K562 (cell line): ENCODE measurements around the gene WASF2. TPM values are rescaled to one million over a fixed set of nuclear protein-coding genes. Genes with fewer than 3 reads are reported as not detected.

ENCODE experiments used
- ARID1B ChIP-seq: fragments of 450-650 bp; IDR thresholded peaks from 2 replicates; pipeline ENCODE4 v1.6.1; 2016; ENCODE audit warnings: antibody characterized with exemption, mild to moderate bottlenecking, inconsistent platforms
- ATF7 ChIP-seq: fragments of 450-650 bp; IDR thresholded peaks from 2 replicates; pipeline ENCODE4 v1.7.1; 2014; ENCODE audit warnings: mild to moderate bottlenecking, moderate library complexity
- BRCA1 ChIP-seq, 2 experiments: fragments of 450-650 bp in 1 of 2; sonication (generic) in 1 of 2; formaldehyde crosslinking in 1 of 2; IDR thresholded peaks; 2 replicates each; pipeline versions ENCODE4 v1.5.0 to v1.6.1; 2017 to 2020; ENCODE audit warnings: mild to moderate bottlenecking in 1 of 2, missing genetic modification reagents in 1 of 2
- E2F1 ChIP-seq: sonication (generic); formaldehyde crosslinking; IDR thresholded peaks from 2 replicates; pipeline ENCODE4 v1.8.1; 2023; ENCODE audit warnings: mild to moderate bottlenecking, missing genetic modification reagents, moderate library complexity
- ELF1 ChIP-seq: fragments of 200-800 bp; sonication (Bioruptor generic); IDR thresholded peaks from 2 replicates; pipeline ENCODE4 v1.6.1; 2016; ENCODE audit warnings: missing genetic modification characterization, missing compliant biosample characterization
- GTF2F1 ChIP-seq: IDR thresholded peaks from 2 replicates; pipeline ENCODE4 v1.6.1; 2011; ENCODE audit warnings: low read depth, low read length, improper control_type of control experiment
- HDAC1 ChIP-seq, 2 experiments: fragments of 450-650 bp; IDR thresholded peaks; 2 replicates each; pipeline ENCODE4 v1.6.1; 2016 to 2017; ENCODE audit warnings: inconsistent platforms in 1 of 2, mild to moderate bottlenecking in 1 of 2, moderate library complexity in 1 of 2
- JUND ChIP-seq, 2 experiments: IDR thresholded peaks; 2 replicates in 1 of 2; 3 replicates in 1 of 2; pipeline ENCODE4 v1.6.1; 2011; ENCODE audit warnings: borderline replicate concordance in 2 of 2, low read depth in 2 of 2, low read length in 2 of 2, improper control_type of control experiment in 1 of 2, missing biosample characterization in 1 of 2, missing genetic modification characterization in 1 of 2, missing genetic modification reagents in 1 of 2
- MECOM ChIP-seq: fragments of 250-450 bp; sonication (Bioruptor Pico); IDR thresholded peaks from 2 replicates; pipeline ENCODE4 v1.8.0; 2022; ENCODE audit warnings: inconsistent platforms
- MNT ChIP-seq, 2 experiments: fragments of 450-650 bp; conservative IDR thresholded peaks; 2 replicates each; pipeline ENCODE4 v1.6.1; 2017; ENCODE audit warnings: mild to moderate bottlenecking in 2 of 2, moderate library complexity in 2 of 2
- MYC ChIP-seq, 2 experiments: fragments of 250-450 bp in 1 of 2; sonication (Bioruptor Pico) in 1 of 2; IDR thresholded peaks; 2 replicates each; pipeline versions ENCODE4 v1.5.1 to v1.6.1; 2012 to 2021; ENCODE audit warnings: low read depth in 2 of 2, borderline replicate concordance in 1 of 2, improper control_type of control experiment in 1 of 2, low read length in 1 of 2, mild to moderate bottlenecking in 1 of 2, moderate library complexity in 1 of 2
- POLR2B ChIP-seq: fragments of 450-650 bp; IDR thresholded peaks from 2 replicates; pipeline ENCODE4 v1.6.1; 2018; ENCODE audit warnings: low read depth; ENCODE audit not compliant: partially characterized antibody
- POLR3G ChIP-seq: IDR thresholded peaks from 2 replicates; pipeline ENCODE4 v1.6.1; 2011; ENCODE audit not compliant: insufficient read length, insufficient replicate concordance; ENCODE audit errors: extremely low read depth
- RCOR1 ChIP-seq, 2 experiments: IDR thresholded peaks; 2 replicates each; pipeline ENCODE4 v1.6.1; 2012; ENCODE audit warnings: low read depth in 2 of 2, low read length in 2 of 2, borderline replicate concordance in 1 of 2, improper control_type of control experiment in 1 of 2
- RNF219 ChIP-seq: fragments of 250-450 bp; sonication (Bioruptor Pico); IDR thresholded peaks from 2 replicates; pipeline ENCODE4 v1.5.0; 2022; ENCODE audit warnings: mild to moderate bottlenecking
- SMAD2 ChIP-seq: fragments of 150-350 bp; IDR thresholded peaks from 2 replicates; pipeline ENCODE4 v1.6.1; 2014; ENCODE audit warnings: low read depth, mild to moderate bottlenecking, low read length
- XRCC3 ChIP-seq: fragments of 450-650 bp; IDR thresholded peaks from 2 replicates; pipeline ENCODE4 v1.6.1; 2017; ENCODE audit warnings: mild to moderate bottlenecking, moderate library complexity
- ZNF165 ChIP-seq: fragments of 250-450 bp; sonication (Bioruptor Pico); IDR thresholded peaks from 2 replicates; pipeline ENCODE4 v1.4.0; 2020; ENCODE audit warnings: borderline replicate concordance
- ZNF253 ChIP-seq: fragments of 250-450 bp; sonication (Bioruptor Pico); conservative IDR thresholded peaks from 2 replicates; pipeline ENCODE4 v1.6.1; 2021; ENCODE audit warnings: mild to moderate bottlenecking
- ZNF75A ChIP-seq: fragments of 450-650 bp; formaldehyde crosslinking; IDR thresholded peaks from 2 replicates; pipeline ENCODE4 v1.4.0; 2020; ENCODE audit warnings: mild to moderate bottlenecking
- polyA plus RNA-seq, 8 experiments: library from polyadenylated mRNA; depleted of rRNA in 4 of 8; stranded (reverse) in 5 of 8; unstranded in 3 of 8; fragments of >200 nt; fragmentation: Nextera tagmentation in 2 of 8; fragmentation: Illumina TruSeq in 1 of 8; extraction: Ambion mirVana in 2 of 8; extraction: Trizol in 1 of 8; gene quantifications; 2 replicates each; pipeline versions ENCODE4 v1.2.1 to v1.2.3, GENCODE V29; 2011 to 2014; ENCODE audit warnings: inconsistent platforms in 1 of 8, missing spikeins in 1 of 8
- total RNA-seq, 7 experiments: library from RNA; depleted of rRNA in 6 of 7; stranded (reverse); fragments of >200 nt in 6 of 7; fragmentation: Illumina TruSeq in 2 of 7; extraction: Trizol in 2 of 7; gene quantifications; 2 replicates each; pipeline versions ENCODE4 v1.2.1 to v1.2.3, GENCODE V29; 2011 to 2021; ENCODE audit warnings: low replicate concordance in 1 of 7

The WASF2 gene
- total and polyA plus RNA-seq, 9 of the 15 experiments (the other 6 are each of a cell fraction or from before 2014, with no cell fraction given): 8.2 to 163 (median 31.2) TPM

- TF ChIP-seq ZNF253 (CRISPR knock-in tag): no peak
- peak; percentile 82 for TF ChIP-seq JUND (IDR thresholded peaks at IDR 0.05; ENCODE audit: borderline replicate concordance, low read depth, low read length)
- no peak for TF ChIP-seq JUND (tag; IDR thresholded peaks at IDR 0.05; ENCODE audit: borderline replicate concordance, low read depth, low read length)
- no peak for TF ChIP-seq RNF219
- TF ChIP-seq ELF1 (tag): peak; percentile 62
- TF ChIP-seq POLR2B: peak; percentile 56
- peak in 1 of 2 experiments; percentile 56; a peak in 2 of 4 replicates for TF ChIP-seq MNT (conservative IDR thresholded peaks at IDR 0.05)
- no peak for TF ChIP-seq XRCC3
- TF ChIP-seq SMAD2: 0 out of 2 replicates have a peak, but pooled peaks have one; percentile 71
- TF ChIP-seq POLR3G: no peak
- peak in 1 of 2 experiments; percentile 33; a peak in 1 of 4 replicates for TF ChIP-seq HDAC1 (IDR thresholded peaks at IDR 0.05)
- TF ChIP-seq ARID1B: no peak
- TF ChIP-seq GTF2F1: no peak
- TF ChIP-seq RCOR1 (IDR thresholded peaks at IDR 0.05; ENCODE audit: borderline replicate concordance in 1 of 2, low read depth in 2 of 2, low read length in 2 of 2): no peak
- peak; percentile 56; the same call in 1 of the 2 replicates for TF ChIP-seq ATF7
- no peak for TF ChIP-seq ZNF75A (CRISPR knock-in tag)
- TF ChIP-seq BRCA1 (IDR thresholded peaks at IDR 0.05): no peak
- TF ChIP-seq BRCA1 (CRISPR knock-in tag; IDR thresholded peaks at IDR 0.05): no peak
- TF ChIP-seq MECOM (CRISPR knock-in tag): no peak
- no peak for TF ChIP-seq ZNF165 (CRISPR knock-in tag)
- TF ChIP-seq E2F1 (CRISPR knock-in tag): 0 out of 2 replicates have a peak, but pooled peaks have one; percentile 43
- 0 out of 2 replicates have a peak, but pooled peaks have one; percentile 32 for TF ChIP-seq MYC (IDR thresholded peaks at IDR 0.05; ENCODE audit: low read depth, low read length)
- no peak for TF ChIP-seq MYC (CRISPR knock-in tag; IDR thresholded peaks at IDR 0.05; ENCODE audit: borderline replicate concordance, low read depth)
Observed at GRCh38 chr1:27365372-27366112, 124.4 kb downstream of the WASF2 start (continued).
